H9 (cell line): Measurements from ENCODE around the gene HSPA4. TPM values are rescaled to one million over a fixed set of nuclear protein-coding genes. Genes with fewer than 3 reads are reported as not detected.

ENCODE experiments used
- DNase-seq: peaks from one replicate; pipeline ENCODE4 v3.0.0-alpha.2; 2017
- H2AFZ ChIP-seq: one replicate; pipeline ENCODE4 v1.6.1; 2013; ENCODE audit warnings: mild to moderate bottlenecking, low read length, control low read depth, moderate library complexity
- H2AK5ac ChIP-seq: 2 replicates; pipeline ENCODE4 v1.6.1; 2013; ENCODE audit warnings: low read length, control low read depth, mixed read lengths; ENCODE audit not compliant: insufficient read length
- H2BK120ac ChIP-seq: one replicate; pipeline ENCODE4 v1.6.1; 2013; ENCODE audit warnings: low read depth, mild to moderate bottlenecking, low read length, control low read depth, inconsistent platforms; ENCODE audit not compliant: poor library complexity, severe bottlenecking
- H2BK12ac ChIP-seq: 2 replicates; pipeline ENCODE4 v1.6.1; 2013; ENCODE audit warnings: low read length, control low read depth, mixed read lengths, low read depth; ENCODE audit not compliant: insufficient read length
- H2BK15ac ChIP-seq: 2 replicates; pipeline ENCODE4 v1.6.1; 2013; ENCODE audit warnings: low read depth, low read length, control low read depth
- H2BK20ac ChIP-seq: one replicate; pipeline ENCODE4 v1.6.1; 2013; ENCODE audit warnings: low read depth, mild to moderate bottlenecking, low read length, control low read depth, inconsistent platforms; ENCODE audit not compliant: poor library complexity, severe bottlenecking
- H2BK5ac ChIP-seq: 2 replicates; pipeline ENCODE4 v1.6.1; 2013; ENCODE audit warnings: low read length, control low read depth, mixed read lengths; ENCODE audit not compliant: insufficient read length
- H3K14ac ChIP-seq: 2 replicates; pipeline ENCODE4 v1.6.1; 2013; ENCODE audit warnings: low read length, control low read depth; ENCODE audit not compliant: insufficient read depth
- H3K18ac ChIP-seq: 2 replicates; pipeline ENCODE4 v1.6.1; 2013; ENCODE audit warnings: low read depth, mild to moderate bottlenecking, mixed read lengths, low read length, control low read depth; ENCODE audit not compliant: insufficient read length
- H3K23ac ChIP-seq: 2 replicates; pipeline ENCODE4 v1.6.1; 2013; ENCODE audit warnings: low read length, control low read depth, mixed read lengths, low read depth; ENCODE audit not compliant: insufficient read length
- H3K23me2 ChIP-seq: 2 replicates; pipeline ENCODE4 v1.6.1; 2013; ENCODE audit warnings: low read depth, mild to moderate bottlenecking, mixed read lengths, low read length, control low read depth; ENCODE audit not compliant: insufficient read length, poor library complexity, severe bottlenecking
- H3K27ac ChIP-seq: 2 replicates; pipeline ENCODE4 v1.5.1; 2013; ENCODE audit warnings: low read length, control low read depth, mixed read lengths, low read depth; ENCODE audit not compliant: insufficient read length
- H3K27me3 ChIP-seq: 2 replicates; pipeline ENCODE4 v1.6.1; 2013; ENCODE audit warnings: low read length, control low read depth, inconsistent platforms; ENCODE audit not compliant: insufficient read depth
- H3K4ac ChIP-seq: 2 replicates; pipeline ENCODE4 v1.6.1; 2013; ENCODE audit warnings: low read depth, mild to moderate bottlenecking, control low read depth, inconsistent platforms, low read length, moderate library complexity
- H3K4me1 ChIP-seq: 2 replicates; pipeline ENCODE4 v1.6.1; 2013; ENCODE audit warnings: low read length, control low read depth, inconsistent platforms; ENCODE audit not compliant: insufficient read depth
- H3K4me2 ChIP-seq: 2 replicates; pipeline ENCODE4 v1.6.1; 2013; ENCODE audit warnings: low read length, control low read depth, mixed read lengths; ENCODE audit not compliant: insufficient read length, insufficient read depth
- H3K56ac ChIP-seq: 2 replicates; pipeline ENCODE4 v1.6.1; 2013; ENCODE audit warnings: low read depth, mild to moderate bottlenecking, mixed read lengths, low read length, control low read depth; ENCODE audit not compliant: insufficient read length
- H3K79me1 ChIP-seq: 2 replicates; pipeline ENCODE4 v1.6.1; 2013; ENCODE audit warnings: low read depth, mild to moderate bottlenecking, moderate library complexity, low read length, control low read depth, inconsistent platforms; ENCODE audit not compliant: insufficient read depth, poor library complexity, severe bottlenecking
- H3K79me2 ChIP-seq: 2 replicates; pipeline ENCODE4 v1.6.1; 2013; ENCODE audit warnings: low read length, control low read depth, inconsistent platforms; ENCODE audit not compliant: insufficient read depth
- H3K9ac ChIP-seq: 2 replicates; pipeline ENCODE4 v1.6.1; 2013; ENCODE audit warnings: low read length, control low read depth, mixed read lengths; ENCODE audit not compliant: insufficient read length; ENCODE audit errors: extremely low read depth
- H3K9me3 ChIP-seq: one replicate; pipeline ENCODE4 v1.6.1; 2013; ENCODE audit warnings: low read depth, low read length, inconsistent platforms; ENCODE audit not compliant: control insufficient read depth
- H3T11ph ChIP-seq: one replicate; pipeline ENCODE4 v1.6.1; 2013; ENCODE audit warnings: mild to moderate bottlenecking, low read length, control low read depth, inconsistent platforms
- H4K20me1 ChIP-seq: one replicate; pipeline ENCODE4 v1.6.1; 2013; ENCODE audit not compliant: control insufficient read depth, insufficient read length, insufficient read depth
- H4K5ac ChIP-seq: 2 replicates; pipeline ENCODE4 v1.6.1; 2013; ENCODE audit warnings: low read depth, mild to moderate bottlenecking, mixed read lengths, low read length, control low read depth; ENCODE audit not compliant: insufficient read length
- H4K8ac ChIP-seq: replicated peaks from 2 replicates; pipeline ENCODE4 v1.6.1; 2013; ENCODE audit warnings: low read length, control low read depth, mixed read lengths, low read depth; ENCODE audit not compliant: insufficient read length
- H4K91ac ChIP-seq: 2 replicates; pipeline ENCODE4 v1.6.1; 2013; ENCODE audit warnings: low read depth, mild to moderate bottlenecking, moderate library complexity, mixed read lengths, low read length, control low read depth; ENCODE audit not compliant: insufficient read length
- H3K27ac Mint-ChIP-seq, 3 experiments: 2 replicates in 2 of 3; 3 replicates in 1 of 3; pipeline ENCODE4 v1.8.0; 2020 to 2021; ENCODE audit warnings: mixed read lengths in 3 of 3, mild to moderate bottlenecking in 1 of 3, moderate library complexity in 1 of 3
- H3K27me3 Mint-ChIP-seq: 2 replicates; pipeline ENCODE4 v1.8.0; 2021; ENCODE audit warnings: low read depth, mild to moderate bottlenecking, moderate library complexity, mixed read lengths
- H3K36me3 Mint-ChIP-seq, 3 experiments: 2 replicates in 2 of 3; 3 replicates in 1 of 3; pipeline ENCODE4 v1.8.0; 2020 to 2021; ENCODE audit warnings: low read depth in 3 of 3, mixed read lengths in 3 of 3; ENCODE audit not compliant: insufficient read depth in 1 of 3
- H3K4me1 Mint-ChIP-seq, 2 experiments: 2 replicates each; pipeline ENCODE4 v1.8.0; 2020; ENCODE audit warnings: mixed read lengths in 2 of 2
- H3K4me3 Mint-ChIP-seq, 2 experiments: 2 replicates in 1 of 2; 3 replicates in 1 of 2; pipeline ENCODE4 v1.8.0; 2020 to 2021; ENCODE audit warnings: mild to moderate bottlenecking in 2 of 2, mixed read lengths in 2 of 2, moderate library complexity in 1 of 2
- H3K9me3 Mint-ChIP-seq, 2 experiments: 2 replicates in 1 of 2; 3 replicates in 1 of 2; pipeline ENCODE4 v1.8.0; 2020; ENCODE audit warnings: mild to moderate bottlenecking in 2 of 2, mixed read lengths in 2 of 2, moderate library complexity in 1 of 2
- CTCF ChIP-seq: fragments of 200-600 bp; sonication (generic); conservative IDR thresholded peaks from 3 replicates; pipeline ENCODE4 v1.8.0; 2021; ENCODE audit warnings: antibody characterized with exemption, mild to moderate bottlenecking
- WGBS: extraction: QIAGEN DNeasy Blood & Tissue Kit; methylation state at CpG from one replicate; pipeline ENCODE4 v1.1.7; 2013; ENCODE audit warnings: missing lambda C conversion rate, low lambda C conversion rate, mixed read lengths; ENCODE audit not compliant: insufficient read length; ENCODE audit errors: extremely low coverage; 5-methylcytosine and 5-hydroxymethylcytosine counted together
- total RNA-seq: library from RNA; stranded (reverse); gene quantifications from 2 replicates; pipeline ENCODE4 v1.2.1, GENCODE V29; 2021

The HSPA4 gene
- total RNA-seq, 1 experiment from 2014 or later = 293 TPM

- Histone ChIP-seq H3T11ph (no peak overlapping the region), H3K27ac (no peak overlapping the region), H3K56ac (no peak overlapping the region), H4K91ac (no peak overlapping the region), H2AFZ (no peak overlapping the region), H2BK20ac (no peak overlapping the region), H3K79me1 (no peaks in the 10 kb centered on the region), H3K4me2 (no peak overlapping the region), H3K9ac (no peak overlapping the region), H2BK5ac (no peak overlapping the region), H4K8ac (no peak overlapping the region), H3K27me3 (no peaks in the 10 kb centered on the region), H3K23me2 (no peaks in the 10 kb centered on the region), H2AK5ac (no peak overlapping the region), H3K23ac (no peak overlapping the region), H2BK15ac (no peak overlapping the region), H3K79me2 (peaks cover 2% of the 10 kb centered on the region; the same call in 1 of the 2 replicates), H3K14ac (no peak overlapping the region), H4K5ac (no peak overlapping the region), H2BK120ac (no peak overlapping the region), H3K4ac (no peak overlapping the region), H3K18ac (no peak overlapping the region), H3K4me1 (no peaks in the 10 kb centered on the region), H3K9me3 (no peaks in the 10 kb centered on the region), H4K20me1 (no peaks in the 10 kb centered on the region), H2BK12ac (no peak overlapping the region)
- no peak overlapping the region for H3K27ac Mint-ChIP-seq
- no peaks in the 10 kb centered on the region; the same call in 1 of the 2 replicates for H3K27me3 Mint-ChIP-seq
- TF ChIP-seq CTCF = no peak
- no peak overlapping the region for H3K4me3 Mint-ChIP-seq
- no peaks in the 10 kb centered on the region for H3K9me3 Mint-ChIP-seq
- DNase-seq = no peak
- H3K36me3 Mint-ChIP-seq = no peaks in the 10 kb centered on the region
- H3K4me1 Mint-ChIP-seq = peaks cover 13% of the 10 kb centered on the region in 2 experiments
- WGBS = no CpG with 5 or more reads among the region's 2 CpGs
Observed at GRCh38 chr5:133030343-133031005, 21.3 kb upstream of the HSPA4 start.
